HepG2 (cell line): ENCODE data around the gene NOS1.

Experiments used
- ATF4 ChIP-seq, 2 experiments: fragments of 450-650 bp in 1 of 2; sonication (generic) in 1 of 2; formaldehyde crosslinking; IDR thresholded peaks; 2 replicates each; pipeline versions ENCODE4 v1.5.0 to v1.8.0; 2020 to 2022; ENCODE audit warnings: mild to moderate bottlenecking in 1 of 2, missing genetic modification reagents in 1 of 2
- CTCF ChIP-seq: sonication (generic); formaldehyde crosslinking; IDR thresholded peaks from 2 replicates; pipeline ENCODE4 v1.5.0; 2020; ENCODE audit warnings: mild to moderate bottlenecking, missing genetic modification reagents, moderate library complexity
- EZH2 ChIP-seq: conservative IDR thresholded peaks from 2 replicates; pipeline ENCODE4 v1.6.1; 2012; ENCODE audit warnings: mild to moderate bottlenecking, low read depth, low read length, moderate library complexity
- FIP1L1 ChIP-seq: fragments of 200-400 bp; formaldehyde crosslinking; IDR thresholded peaks from 2 replicates; pipeline ENCODE4 v1.6.1; 2018; ENCODE audit warnings: low read depth, mild to moderate bottlenecking, low read length, moderate library complexity, borderline replicate concordance; ENCODE audit not compliant: insufficient read depth
- FOXA1 ChIP-seq, 2 experiments: fragments of 450-650 bp in 1 of 2; sonication (generic) in 1 of 2; formaldehyde crosslinking in 1 of 2; IDR thresholded peaks; 2 replicates each; pipeline versions ENCODE4 v1.4.0 to v1.6.1; 2016 to 2020; ENCODE audit warnings: missing genetic modification reagents in 1 of 2
- POLR2A ChIP-seq, 2 experiments: IDR thresholded peaks; 2 replicates each; pipeline ENCODE4 v1.6.1; 2011; ENCODE audit warnings: low read depth in 2 of 2, low read length in 2 of 2, mild to moderate bottlenecking in 1 of 2, moderate library complexity in 1 of 2; ENCODE audit not compliant: insufficient read depth in 1 of 2
- POLR2AphosphoS5 ChIP-seq: IDR thresholded peaks from 2 replicates; pipeline ENCODE4 v1.6.1; 2012; ENCODE audit warnings: low read depth, low read length
- SP1 ChIP-seq, 2 experiments: fragments of 450-650 bp in 1 of 2; sonication (generic) in 1 of 2; formaldehyde crosslinking in 1 of 2; IDR thresholded peaks; 2 replicates each; pipeline versions ENCODE4 v1.4.0 to v1.6.1; 2016 to 2020; ENCODE audit warnings: missing genetic modification reagents in 1 of 2
- ZNF207 ChIP-seq: fragments of 450-650 bp; IDR thresholded peaks from 2 replicates; pipeline ENCODE4 v1.6.1; 2016; ENCODE audit warnings: antibody characterized with exemption, borderline replicate concordance
- ZNF362 ChIP-seq: sonication (generic); formaldehyde crosslinking; IDR thresholded peaks from 2 replicates; pipeline ENCODE4 v1.4.0; 2020; ENCODE audit warnings: missing genetic modification reagents, mild to moderate bottlenecking, borderline replicate concordance

- TF ChIP-seq SP1 (IDR thresholded peaks at IDR 0.05): no peak
- TF ChIP-seq SP1 (CRISPR knock-in tag; IDR thresholded peaks at IDR 0.05): no peak
- no peak for TF ChIP-seq ATF4 (CRISPR knock-in tag; IDR thresholded peaks at IDR 0.05)
- TF ChIP-seq ZNF362 (CRISPR knock-in tag): no peak
- TF ChIP-seq POLR2A (IDR thresholded peaks at IDR 0.05; ENCODE audit: insufficient read depth in 1 of 2, low read depth in 2 of 2, low read length in 2 of 2): no peak
- TF ChIP-seq CTCF: no peak
- no peak for TF ChIP-seq ZNF207
- TF ChIP-seq FIP1L1: no peak
- TF ChIP-seq EZH2: no peak
- no peak for TF ChIP-seq FOXA1 (IDR thresholded peaks at IDR 0.05)
- TF ChIP-seq FOXA1 (CRISPR knock-in tag; IDR thresholded peaks at IDR 0.05): no peak
- no peak for TF ChIP-seq POLR2AphosphoS5
These were observed 146.6 kb downstream of the NOS1 start for GRCh38 chr12:117214797-117215196.
